Fibroblast of skin of left biceps (primary cell): ENCODE measurements around the gene RNU4-1.
"Not testable (repeated sequence)": the region's sequence is repeated elsewhere in the genome, so short reads cannot be mapped to it uniquely, and the experiment has no call there.

Source experiments
- DNase-seq, 2 experiments: peaks; one replicate each; pipeline ENCODE4 v3.0.0-alpha.2; 2013; ENCODE audit warnings: low read depth in 2 of 2

RNU4-1 gene

GRCh38 chr12:120258323-120258896, 34.6 kb downstream of the RNU4-1 start:
- no peak for DNase-seq

DNA sequence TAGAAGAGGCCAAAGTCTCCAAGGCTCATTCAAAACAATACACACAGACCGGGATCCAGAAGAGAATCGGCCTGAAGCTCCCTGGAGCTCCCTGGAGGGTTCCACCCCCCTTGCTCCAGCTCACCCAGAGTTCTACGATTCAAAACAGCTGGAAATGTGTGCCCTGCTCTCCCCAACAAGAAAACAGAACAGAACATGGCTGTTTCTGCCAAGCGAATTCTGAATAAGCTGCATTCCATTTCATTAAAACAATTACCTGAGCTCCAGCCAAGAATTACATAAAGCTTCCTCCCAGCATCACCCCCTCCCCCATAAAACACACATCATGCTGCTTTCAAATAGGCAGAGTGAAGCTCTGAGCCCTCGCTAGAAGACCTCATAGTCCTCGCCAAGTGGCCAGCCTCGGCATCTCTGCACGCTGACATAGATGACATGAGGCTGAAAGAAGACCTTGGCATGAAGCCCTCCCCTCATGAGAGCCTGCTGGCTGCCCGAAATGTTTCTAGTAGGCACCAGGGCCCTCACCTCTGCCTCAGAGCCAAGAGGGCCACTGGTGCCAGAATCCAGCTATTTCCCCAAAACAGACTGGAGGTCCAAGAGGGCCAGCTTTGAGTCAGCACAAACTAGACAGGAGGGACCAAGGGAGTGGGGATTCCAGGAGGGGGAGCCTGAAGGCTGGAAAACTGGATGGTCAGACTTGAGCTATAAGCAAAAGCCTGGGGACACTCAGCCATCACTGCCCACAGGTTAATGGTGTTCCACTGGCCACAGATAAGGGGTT, 35.8 kb downstream of the RNU4-1 start:
- peak; percentile 93 to 94 for DNase-seq

- DNase-seq: no peak
These were observed 38.2 kb downstream of the RNU4-1 start for GRCh38 chr12:120254809-120255208.

DNA sequence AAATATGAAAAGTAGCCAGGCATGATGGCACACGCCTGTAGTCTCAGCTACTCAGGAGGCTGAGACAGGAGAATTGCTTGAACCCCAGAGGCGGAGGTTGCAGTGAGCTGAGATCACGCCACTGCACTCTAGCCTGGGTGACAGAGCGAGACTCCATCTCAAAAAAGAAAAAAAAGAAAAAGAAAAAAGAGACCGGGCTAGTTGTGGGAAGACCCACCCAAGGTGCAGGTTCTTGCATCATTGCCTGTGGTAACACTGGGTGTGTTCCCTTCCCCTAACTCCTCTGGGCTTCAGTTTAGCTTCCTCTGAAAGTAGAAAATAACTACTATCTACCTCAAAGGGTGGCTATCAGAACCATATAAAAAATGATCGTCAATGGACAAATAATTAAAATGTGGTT, 39.7 kb downstream of the RNU4-1 start:
- DNase-seq: not testable (repeated sequence)

GRCh38 chr12:120252071-120252906, 40.7 kb downstream of the RNU4-1 start:
- no peak for DNase-seq

- not testable (repeated sequence) for DNase-seq
These were observed 41.5 kb downstream of the RNU4-1 start for GRCh38 chr12:120251364-120252070.

GRCh38 chr12:120249875-120250795, 42.9 kb downstream of the RNU4-1 start:
- DNase-seq: no peak

- no peak for DNase-seq
These were observed 43.7 kb downstream of the RNU4-1 start for GRCh38 chr12:120249266-120249874.

- DNase-seq: peak; percentile 44 to 53
These were observed 45.4 kb downstream of the RNU4-1 start for GRCh38 chr12:120247621-120248030.

DNA sequence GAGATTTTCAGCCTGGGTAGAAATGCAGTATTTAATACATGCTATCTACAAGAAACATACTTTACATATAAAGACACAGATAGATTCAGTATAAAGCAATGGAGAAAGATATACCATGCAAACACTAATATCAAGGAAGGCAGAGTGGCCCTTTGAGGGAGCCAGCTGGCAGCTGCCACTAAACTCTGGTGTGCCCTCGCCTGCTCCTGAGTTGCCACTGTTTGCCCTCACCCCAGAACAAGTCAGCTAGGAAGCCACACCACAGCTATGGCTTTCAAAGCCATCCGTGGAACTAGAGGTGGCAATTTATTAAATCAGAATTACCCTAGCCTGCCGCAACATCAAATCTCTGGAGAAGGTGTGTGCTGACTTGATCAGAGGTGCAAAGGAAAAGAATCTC, 45.9 kb downstream of the RNU4-1 start:
- DNase-seq: no peak

- not testable (repeated sequence) for DNase-seq
These were observed 46.3 kb downstream of the RNU4-1 start for GRCh38 chr12:120246705-120247104.
